ACC112 (cell line): ENCODE data around the gene GLIPR1.
"Not testable (repeated sequence)": the region's sequence is repeated elsewhere in the genome, so short reads cannot be mapped to it uniquely, and the experiment has no call there.

Experiments used
- H2AFZ ChIP-seq: fragments of 200-600 bp; sonication (generic); one replicate; pipeline ENCODE4 v1.6.0; 2017; ENCODE audit warnings: antibody characterized with exemption, low read length; ENCODE audit not compliant: unreplicated experiment
- H3K27ac ChIP-seq: fragments of 200-600 bp; sonication (generic); 2 replicates; pipeline ENCODE4 v1.5.1; 2014; ENCODE audit warnings: low read depth, mild to moderate bottlenecking, antibody characterized with exemption, low read length, moderate library complexity
- H3K27me3 ChIP-seq: fragments of 200-600 bp; sonication (generic); 2 replicates; pipeline ENCODE4 v1.6.1; 2014; ENCODE audit warnings: mild to moderate bottlenecking, antibody characterized with exemption, low read length, moderate library complexity, mixed read lengths; ENCODE audit not compliant: insufficient read depth
- H3K36me3 ChIP-seq: fragments of 200-600 bp; sonication (generic); 2 replicates; pipeline ENCODE4 v1.6.1; 2016; ENCODE audit warnings: mild to moderate bottlenecking, antibody characterized with exemption, low read length, moderate library complexity, mixed read lengths; ENCODE audit not compliant: insufficient read depth
- H3K4me1 ChIP-seq: fragments of 200-600 bp; sonication (generic); one replicate; pipeline ENCODE4 v1.6.1; 2016; ENCODE audit warnings: low read length, mixed read lengths; ENCODE audit not compliant: insufficient read depth, unreplicated experiment, control insufficient read depth
- H3K4me3 ChIP-seq: fragments of 200-600 bp; sonication (generic); 2 replicates; pipeline ENCODE4 v1.5.1; 2014; ENCODE audit warnings: mild to moderate bottlenecking, low read depth, low read length
- H3K79me2 ChIP-seq: fragments of 200-600 bp; sonication (generic); one replicate; pipeline ENCODE4 v1.6.0; 2016; ENCODE audit warnings: low read length; ENCODE audit not compliant: control insufficient read depth, unreplicated experiment, insufficient read depth

GLIPR1 gene

DNA sequence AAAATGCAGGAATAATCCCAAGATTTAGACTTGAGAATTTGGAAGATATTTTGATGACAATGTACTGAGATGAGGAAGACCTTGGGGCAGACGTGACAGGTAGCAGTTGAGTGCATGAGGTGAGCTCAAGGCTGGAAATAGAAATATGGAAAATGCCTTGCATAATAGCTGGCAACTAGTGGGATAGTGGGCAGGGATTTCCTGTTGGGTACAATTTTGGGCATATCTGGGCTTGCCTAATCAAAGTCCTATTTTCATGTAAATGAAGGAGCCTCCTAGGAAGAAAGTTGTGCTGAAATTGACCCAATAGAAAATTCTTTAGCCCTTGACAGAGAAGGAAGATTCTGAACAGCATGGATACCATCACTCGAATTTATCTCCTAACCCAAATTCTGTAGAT lies 6.4 kb upstream of the GLIPR1 start:
- no peak overlapping the region for H3K27ac ChIP-seq
- no peak overlapping the region for H2AFZ ChIP-seq
- no peaks in the 10 kb centered on the region for H3K36me3 ChIP-seq
- peaks cover 12% of the 10 kb centered on the region for H3K4me1 ChIP-seq
- no peaks in the 10 kb centered on the region for H3K27me3 ChIP-seq
- no peak overlapping the region for H3K4me3 ChIP-seq
- no peaks in the 10 kb centered on the region for H3K79me2 ChIP-seq

DNA sequence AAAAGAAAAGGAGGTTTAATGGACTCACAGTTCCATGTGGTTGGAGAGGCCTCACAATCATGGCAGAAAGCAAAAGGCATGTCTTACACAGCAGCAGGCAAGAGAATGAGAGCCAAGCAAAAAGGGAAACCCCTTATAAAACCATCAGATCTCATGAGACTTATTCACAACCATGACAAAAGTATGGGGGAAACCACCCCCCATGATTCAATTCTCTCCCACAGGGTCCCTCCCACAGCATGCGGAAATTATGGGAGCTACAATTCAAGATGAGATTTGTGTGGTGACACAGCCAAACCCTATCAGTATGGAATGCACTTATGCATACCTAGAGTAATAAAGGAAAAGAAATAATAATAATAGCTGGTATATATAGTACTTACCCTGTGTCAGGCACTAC lies 4.5 kb upstream of the GLIPR1 start:
- Histone ChIP-seq H3K36me3 (no peaks in the 10 kb centered on the region), H3K79me2 (peaks cover 3% of the 10 kb centered on the region), H3K27ac (no peak overlapping the region), H3K4me3 (no peak overlapping the region), H3K27me3 (no peaks in the 10 kb centered on the region), H3K4me1 (peaks cover 21% of the 10 kb centered on the region), H2AFZ (no peak overlapping the region)

DNA sequence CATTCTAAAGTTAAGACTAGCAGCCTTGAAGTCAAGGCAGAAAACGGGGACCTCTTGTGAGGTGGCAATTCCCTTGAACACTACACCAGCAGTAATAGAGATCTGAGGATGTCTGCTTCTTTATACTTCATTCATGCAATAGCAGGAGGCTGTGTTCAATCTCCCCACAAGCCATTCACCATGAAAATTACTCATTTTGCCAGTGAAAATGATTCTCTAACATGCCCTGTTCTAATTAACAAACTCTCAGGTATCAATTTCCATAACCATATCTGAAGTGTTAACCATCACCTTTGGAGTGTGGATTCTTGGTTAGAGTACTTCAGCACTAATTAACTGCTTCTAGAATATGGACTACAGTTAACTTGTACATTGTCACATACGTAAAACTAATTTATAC lies 3.4 kb upstream of the GLIPR1 start:
- no peaks in the 10 kb centered on the region for H3K27me3 ChIP-seq
- H2AFZ ChIP-seq, result no peak overlapping the region
- H3K79me2 ChIP-seq, result peaks cover 14% of the 10 kb centered on the region
- no peak overlapping the region for H3K4me3 ChIP-seq
- no peak overlapping the region for H3K27ac ChIP-seq
- no peaks in the 10 kb centered on the region for H3K36me3 ChIP-seq
- peaks cover 23% of the 10 kb centered on the region for H3K4me1 ChIP-seq

DNA sequence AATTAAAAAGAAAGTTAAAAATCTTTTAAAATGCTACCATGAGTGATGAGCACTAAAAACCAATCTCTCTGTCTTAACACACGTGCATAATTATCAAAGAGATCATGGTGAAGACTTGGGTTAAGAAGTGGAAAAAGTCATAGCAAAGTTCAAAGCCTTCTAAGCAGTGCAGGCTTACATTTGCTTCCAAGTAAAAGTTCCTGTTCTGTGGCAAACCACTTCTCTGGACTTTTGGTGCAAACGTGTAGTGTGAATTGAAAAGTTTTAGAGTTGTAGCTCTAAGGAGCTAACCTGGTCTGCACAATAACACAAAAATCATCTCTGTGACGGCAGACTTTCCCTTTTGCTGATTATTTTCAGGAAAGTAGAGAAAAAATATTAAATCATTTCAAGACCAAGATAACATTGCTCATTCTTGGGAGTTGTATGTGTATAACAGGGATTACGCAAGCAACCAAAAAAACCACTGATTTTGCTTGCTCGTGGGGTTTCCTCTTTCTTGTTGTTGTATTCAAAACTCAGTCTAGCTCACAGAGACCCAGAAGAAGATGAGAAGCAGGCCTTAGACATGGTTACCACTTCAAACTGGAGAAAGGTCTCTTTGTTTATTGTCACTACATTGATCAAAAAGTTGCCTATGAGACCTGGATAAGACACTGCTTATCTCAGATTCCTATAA lies 2.3 kb upstream of the GLIPR1 start:
- H3K27me3 ChIP-seq, result no peaks in the 10 kb centered on the region
- H3K4me1 ChIP-seq, result peaks cover 31% of the 10 kb centered on the region
- no peaks in the 10 kb centered on the region for H3K36me3 ChIP-seq
- peak overlapping the region; percentile 90 for H2AFZ ChIP-seq
- no peak overlapping the region for H3K4me3 ChIP-seq
- H3K79me2 ChIP-seq, result peaks cover 25% of the 10 kb centered on the region
- peak overlapping the region; percentile 69 for H3K27ac ChIP-seq

DNA sequence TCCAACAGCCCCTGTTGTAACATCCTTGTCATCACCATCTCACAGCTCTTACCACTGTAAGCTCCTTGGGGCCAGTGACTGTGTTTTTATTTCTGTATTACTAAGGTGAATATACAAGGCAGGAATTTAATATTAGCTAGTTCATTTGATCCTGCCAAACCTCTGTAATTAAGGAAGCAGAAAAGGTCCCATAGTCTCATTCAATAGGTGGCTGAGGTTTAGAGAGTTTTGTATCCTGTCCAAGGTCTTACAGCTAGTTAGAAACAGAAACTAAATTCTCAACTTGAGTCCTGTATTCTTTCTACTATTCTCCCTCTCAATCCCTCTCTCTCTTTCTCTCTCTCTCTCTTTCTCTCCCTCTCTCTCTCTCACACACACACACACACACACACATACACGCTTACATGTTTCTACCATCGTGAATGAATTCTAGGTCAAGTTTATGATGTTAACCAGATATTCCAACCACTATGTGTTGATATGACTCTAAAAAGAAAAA lies 543 bp upstream of the GLIPR1 start:
- Histone ChIP-seq H3K79me2 (peaks cover 42% of the 10 kb centered on the region), H2AFZ (peak overlapping the region; percentile 50), H3K36me3 (no peaks in the 10 kb centered on the region), H3K4me3 (peak overlapping the region; percentile 92), H3K4me1 (peaks cover 43% of the 10 kb centered on the region), H3K27ac (peak overlapping the region; percentile 97), H3K27me3 (no peaks in the 10 kb centered on the region)

DNA sequence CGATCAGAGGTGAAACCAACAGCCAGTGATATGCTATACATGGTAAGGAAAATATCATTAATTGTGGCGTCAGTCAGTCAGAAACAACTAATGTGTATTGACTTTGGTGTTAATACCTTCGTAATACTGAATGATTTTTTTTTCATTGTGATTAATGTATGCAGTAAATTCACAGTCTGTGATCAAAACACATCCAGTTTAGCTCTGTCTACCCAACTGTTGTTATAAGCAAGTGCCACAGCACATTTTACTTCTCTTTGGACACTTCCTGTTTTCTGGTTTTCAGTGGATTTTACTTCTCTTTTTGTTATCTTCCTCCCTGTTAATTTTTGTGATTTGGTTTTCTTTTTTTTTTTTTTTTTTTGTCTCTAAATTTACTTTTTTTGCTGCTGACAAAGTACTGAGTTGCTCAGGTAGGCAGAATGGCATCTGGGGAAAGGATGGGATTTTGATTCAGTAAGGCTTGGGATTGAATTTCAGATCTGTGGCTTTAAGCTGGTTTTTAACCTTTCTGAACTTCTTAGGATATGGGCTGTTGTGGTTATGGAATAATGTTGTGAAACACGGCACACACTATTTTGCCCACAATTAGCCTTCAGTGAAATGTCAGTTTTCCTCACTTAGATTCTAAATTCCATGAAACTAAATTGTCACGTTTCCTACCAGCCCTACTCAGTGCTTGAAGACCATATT lies 604 bp downstream of the GLIPR1 start:
- peak overlapping the region; percentile 92 for H3K4me3 ChIP-seq
- H2AFZ ChIP-seq, result peak overlapping the region; percentile 35
- H3K4me1 ChIP-seq, result peaks cover 43% of the 10 kb centered on the region
- H3K27me3 ChIP-seq, result no peaks in the 10 kb centered on the region
- H3K36me3 ChIP-seq, result peaks cover 5% of the 10 kb centered on the region; the same call in 1 of the 2 replicates
- peak overlapping the region; percentile 97 for H3K27ac ChIP-seq
- peaks cover 49% of the 10 kb centered on the region for H3K79me2 ChIP-seq

DNA sequence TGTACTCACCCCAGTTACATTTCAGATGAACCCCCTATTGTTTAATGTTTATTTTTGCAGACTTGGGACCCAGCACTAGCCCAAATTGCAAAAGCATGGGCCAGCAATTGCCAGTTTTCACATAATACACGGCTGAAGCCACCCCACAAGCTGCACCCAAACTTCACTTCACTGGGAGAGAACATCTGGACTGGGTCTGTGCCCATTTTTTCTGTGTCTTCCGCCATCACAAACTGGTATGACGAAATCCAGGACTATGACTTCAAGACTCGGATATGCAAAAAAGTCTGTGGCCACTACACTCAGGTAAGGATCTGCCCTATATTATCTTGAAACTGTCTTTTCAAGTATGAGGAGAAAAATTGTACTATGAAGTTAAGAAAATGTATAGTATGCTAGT lies 1.2 kb downstream of the GLIPR1 start:
- peak overlapping the region; percentile 92 for H3K4me3 ChIP-seq

DNA sequence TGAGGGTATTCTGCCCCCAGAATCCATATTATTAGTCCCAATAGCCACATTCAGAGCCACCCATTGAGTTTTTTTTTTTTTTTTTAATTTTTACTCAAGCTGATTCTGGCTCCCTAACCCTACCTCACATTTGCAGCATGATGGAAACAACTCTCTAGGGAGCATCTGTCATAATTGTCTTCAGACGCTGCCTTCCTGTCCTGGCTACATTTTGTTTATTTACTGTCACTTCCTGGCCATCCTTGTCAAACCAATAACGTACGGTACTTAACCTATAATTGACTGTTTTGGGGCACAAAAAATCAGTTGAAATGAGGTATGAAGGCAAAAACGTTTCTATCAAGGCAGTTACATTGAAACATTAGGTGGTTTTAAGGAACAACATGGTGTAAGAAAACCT lies 2.1 kb downstream of the GLIPR1 start:
- H3K27ac ChIP-seq, result peak overlapping the region; percentile 97
- H2AFZ ChIP-seq, result no peak overlapping the region
- H3K27me3 ChIP-seq, result no peaks in the 10 kb centered on the region
- H3K36me3 ChIP-seq, result peaks cover 10% of the 10 kb centered on the region; the same call in 1 of the 2 replicates
- H3K79me2 ChIP-seq, result peaks cover 63% of the 10 kb centered on the region
- peaks cover 48% of the 10 kb centered on the region for H3K4me1 ChIP-seq
- H3K4me3 ChIP-seq, result peak overlapping the region; percentile 92

More for the DNA sequence above, 1.2 kb downstream of the GLIPR1 start:
- H3K4me1 ChIP-seq, result peaks cover 48% of the 10 kb centered on the region
- H3K27me3 ChIP-seq, result no peaks in the 10 kb centered on the region
- peaks cover 55% of the 10 kb centered on the region for H3K79me2 ChIP-seq
- H3K27ac ChIP-seq, result peak overlapping the region; percentile 97
- no peak overlapping the region for H2AFZ ChIP-seq
- H3K36me3 ChIP-seq, result peaks cover 10% of the 10 kb centered on the region; the same call in 1 of the 2 replicates

DNA sequence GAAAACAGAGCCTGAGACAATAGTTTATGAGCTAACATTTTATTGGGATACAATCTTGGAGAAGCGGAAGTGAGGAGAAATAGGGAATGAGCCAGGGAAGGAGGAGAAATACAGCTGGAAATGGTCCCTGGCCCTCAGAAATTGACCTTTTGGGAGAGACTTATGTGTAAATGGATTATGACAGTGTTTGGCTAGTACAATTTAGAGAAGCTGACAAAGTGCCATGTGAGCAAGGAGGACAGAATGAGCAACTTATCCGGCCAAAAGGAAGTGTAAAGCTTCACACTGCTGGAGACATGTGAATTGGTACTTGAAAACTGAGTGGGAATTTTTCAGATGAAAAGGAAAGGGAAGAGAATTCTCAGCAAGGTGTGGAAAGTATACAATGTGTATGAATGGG lies 2.9 kb downstream of the GLIPR1 start:
- peaks cover 63% of the 10 kb centered on the region for H3K79me2 ChIP-seq

DNA sequence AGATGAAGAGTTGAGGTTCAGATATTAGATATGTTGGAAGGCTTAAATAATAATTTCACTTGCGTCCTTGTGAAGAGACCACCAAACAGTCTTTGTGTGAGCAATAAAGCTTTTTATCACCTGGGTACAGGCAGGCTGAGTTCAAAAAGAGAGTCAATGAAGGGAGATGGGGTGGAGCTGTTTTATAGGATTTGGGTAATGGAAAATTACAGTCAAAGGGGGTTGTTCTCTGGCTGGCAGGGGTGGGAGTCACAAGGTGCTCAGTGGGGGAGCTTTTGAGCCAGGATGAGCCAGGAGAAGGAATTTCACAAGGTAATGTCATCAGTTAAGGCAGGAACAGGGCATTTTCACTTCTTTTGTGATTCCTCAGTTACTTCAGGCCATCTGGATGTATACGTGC lies 3.9 kb downstream of the GLIPR1 start:
- Histone ChIP-seq H3K4me1 (peaks cover 42% of the 10 kb centered on the region), H3K4me3 (peak overlapping the region; percentile 92), H3K79me2 (peaks cover 65% of the 10 kb centered on the region), H3K36me3 (peaks cover 10% of the 10 kb centered on the region; the same call in 1 of the 2 replicates)
- H2AFZ ChIP-seq, H3K27ac ChIP-seq, H3K27me3 ChIP-seq: not testable (repeated sequence)

More for the DNA sequence above, 2.9 kb downstream of the GLIPR1 start:
- H3K4me1 ChIP-seq, result peaks cover 43% of the 10 kb centered on the region
- H2AFZ ChIP-seq, result no peak overlapping the region
- H3K27ac ChIP-seq, result peak overlapping the region; percentile 97
- peaks cover 10% of the 10 kb centered on the region; the same call in 1 of the 2 replicates for H3K36me3 ChIP-seq
- H3K4me3 ChIP-seq, result peak overlapping the region; percentile 92
- H3K27me3 ChIP-seq, result no peaks in the 10 kb centered on the region
